CD4-positive, alpha-beta T cell treated with Interleukin-1 beta for 1 hour (primary cell): ENCODE measurements around the gene AAGAB.
"Not testable (repeated sequence)": the region's sequence is repeated elsewhere in the genome, so short reads cannot be mapped to it uniquely, and the experiment has no call there.

Source experiments
- DNase-seq, 2 donors: peaks; one replicate each; pipeline ENCODE4 v3.0.0-alpha.2; 2020 to 2022

AAGAB gene, protein sequence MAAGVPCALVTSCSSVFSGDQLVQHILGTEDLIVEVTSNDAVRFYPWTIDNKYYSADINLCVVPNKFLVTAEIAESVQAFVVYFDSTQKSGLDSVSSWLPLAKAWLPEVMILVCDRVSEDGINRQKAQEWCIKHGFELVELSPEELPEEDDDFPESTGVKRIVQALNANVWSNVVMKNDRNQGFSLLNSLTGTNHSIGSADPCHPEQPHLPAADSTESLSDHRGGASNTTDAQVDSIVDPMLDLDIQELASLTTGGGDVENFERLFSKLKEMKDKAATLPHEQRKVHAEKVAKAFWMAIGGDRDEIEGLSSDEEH

DNA sequence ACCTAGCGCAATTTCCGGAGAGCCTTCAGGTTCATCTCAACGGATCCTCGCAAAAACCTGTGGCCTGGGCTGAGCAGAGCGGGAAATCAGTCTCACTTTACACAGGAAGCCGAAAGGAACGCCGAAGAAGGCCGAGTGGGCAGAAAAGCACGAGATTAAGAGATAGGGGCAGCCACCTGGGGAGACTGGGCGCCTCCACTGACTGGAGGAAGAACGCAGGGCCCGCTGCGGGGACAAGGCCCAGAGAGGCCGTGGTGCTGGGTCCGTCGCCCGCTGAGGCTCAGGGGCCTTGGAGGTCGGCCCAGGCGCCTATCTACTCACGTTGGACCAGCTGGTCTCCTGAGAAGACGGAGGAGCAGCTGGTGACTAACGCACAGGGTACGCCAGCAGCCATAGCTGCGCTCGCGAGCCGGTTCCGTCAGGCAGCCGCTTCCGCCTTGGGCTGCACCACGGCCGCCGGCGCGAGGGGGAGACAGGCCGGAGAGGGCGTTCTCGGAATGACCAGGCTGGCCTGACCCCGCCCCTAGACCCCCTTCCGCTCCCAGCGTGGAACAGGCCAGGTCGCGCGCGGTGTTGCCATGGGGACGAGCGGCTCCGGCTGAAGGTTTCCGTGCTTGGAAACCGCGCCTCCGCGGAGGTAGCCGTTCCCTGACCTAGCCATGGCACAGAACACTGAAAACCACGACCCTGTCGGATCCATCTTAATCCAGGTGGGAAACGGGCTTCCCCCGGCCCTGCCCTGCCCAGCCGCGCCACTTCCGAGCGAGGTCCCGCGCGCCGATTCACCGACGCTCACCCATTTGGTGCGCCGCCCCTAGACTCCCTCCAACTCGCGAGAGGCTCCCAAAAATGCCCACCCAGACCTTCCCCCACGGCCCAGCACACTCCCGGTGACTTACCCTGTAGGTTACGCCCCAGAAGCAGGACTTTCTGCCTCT, at the start of gene AAGAB, which contains the start of gene IQCH:
Gene AAGAB, minus strand, starts transcription at position 424 of the 938 bp plus-strand sequence. Its CDS starts 30 bp downstream, at position 394.
Gene IQCH, plus strand, starts transcription at position 549 of the 938 bp plus-strand sequence. Its CDS starts 111 bp downstream, at position 660.
- DNase-seq, result peak; percentile 96 to 98

DNA sequence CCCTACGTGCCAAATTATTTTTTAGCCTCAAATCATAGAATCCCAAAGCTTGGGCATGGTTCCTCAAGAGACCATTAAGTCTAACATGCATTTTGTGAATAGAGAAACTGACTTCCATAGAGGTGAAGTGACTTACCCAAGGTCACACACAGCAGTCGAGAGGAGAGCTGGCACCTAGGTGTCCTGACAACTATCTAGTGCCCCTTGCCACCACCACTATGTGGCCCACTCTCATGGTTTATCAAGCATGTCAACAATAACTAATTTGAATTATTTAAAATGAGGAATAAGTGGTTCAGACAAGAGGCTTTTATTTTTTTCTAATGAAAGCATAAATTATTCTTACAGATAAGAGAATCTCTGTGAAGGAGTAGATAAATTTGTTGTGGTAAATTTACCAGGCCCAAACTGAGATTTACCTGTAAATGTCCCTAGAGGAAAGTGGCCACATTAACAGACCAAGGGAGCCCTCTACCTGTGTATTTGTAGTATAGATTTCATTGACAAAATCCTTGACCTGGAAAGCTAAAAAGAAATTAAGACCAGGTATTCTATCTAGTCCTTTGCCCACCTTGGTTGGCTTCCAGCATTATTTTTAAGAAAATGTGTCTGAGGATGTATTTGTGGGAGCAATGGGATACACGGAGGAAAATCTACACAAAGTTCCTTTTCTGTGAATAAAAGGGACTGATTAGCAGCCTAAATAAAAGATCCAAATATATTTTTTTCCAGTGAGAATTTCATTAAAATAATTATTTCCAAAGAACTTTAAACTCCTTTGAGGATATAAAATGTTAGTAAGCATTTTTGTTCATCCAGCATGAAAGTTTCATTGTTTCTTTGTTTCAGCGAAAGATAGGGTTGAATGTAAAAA, 49.3 kb upstream of the AAGAB start:
- DNase-seq, result peak; percentile 4 to 57

DNA sequence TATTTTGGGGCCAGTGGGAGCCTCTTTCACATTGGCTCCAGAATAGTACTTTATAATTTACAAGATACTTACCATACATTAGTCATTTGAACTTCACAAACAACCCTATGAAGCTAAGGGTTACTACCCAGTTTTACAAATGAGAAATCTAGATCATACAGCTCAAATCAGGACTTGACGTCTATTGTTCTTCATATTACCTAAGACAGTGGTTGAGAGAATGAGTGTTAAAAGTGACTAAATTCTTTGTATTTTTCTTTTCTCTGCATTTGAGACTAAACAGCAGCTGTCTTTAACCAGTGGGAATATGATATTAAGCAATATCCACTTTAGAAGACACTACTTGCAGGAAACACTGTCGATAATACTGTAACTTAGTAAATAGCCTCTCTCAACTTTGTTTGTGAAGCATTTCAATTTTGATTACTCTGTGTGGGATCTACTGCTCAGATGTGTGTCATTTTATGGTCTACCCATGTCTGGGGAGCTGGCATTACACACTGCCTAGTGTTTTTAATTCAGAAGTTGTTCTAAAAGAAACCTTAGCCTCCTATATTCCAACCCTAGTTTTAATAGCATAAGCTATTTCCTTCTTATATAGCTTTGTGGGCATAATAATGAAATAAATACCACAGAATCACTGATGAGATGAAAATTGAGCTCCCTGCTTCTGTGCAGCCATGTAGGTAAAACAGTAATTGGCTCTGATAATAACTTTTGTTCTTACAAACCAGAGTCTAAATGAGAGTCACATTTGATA, 46.0 kb upstream of the AAGAB start:
- no peak for DNase-seq

DNA sequence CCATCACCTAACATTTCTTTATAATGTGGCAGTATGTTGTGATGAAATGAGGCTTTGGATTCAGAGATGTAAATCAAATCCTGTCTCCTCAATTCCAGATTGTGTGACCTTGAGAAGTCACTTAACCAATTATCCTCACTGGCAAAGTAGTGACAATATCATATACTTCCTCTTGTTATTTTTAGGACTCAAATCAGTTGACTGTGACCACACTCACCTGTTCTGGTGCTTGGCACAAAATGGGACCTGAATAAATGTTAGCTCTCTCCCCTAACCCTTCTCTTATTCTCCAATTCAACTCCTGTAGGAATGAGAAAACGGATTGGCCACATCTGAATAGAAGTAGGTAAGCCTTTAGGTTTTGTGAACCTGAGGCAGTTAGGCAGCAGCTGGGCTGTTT, 42.2 kb upstream of the AAGAB start:
- no peak for DNase-seq

DNA sequence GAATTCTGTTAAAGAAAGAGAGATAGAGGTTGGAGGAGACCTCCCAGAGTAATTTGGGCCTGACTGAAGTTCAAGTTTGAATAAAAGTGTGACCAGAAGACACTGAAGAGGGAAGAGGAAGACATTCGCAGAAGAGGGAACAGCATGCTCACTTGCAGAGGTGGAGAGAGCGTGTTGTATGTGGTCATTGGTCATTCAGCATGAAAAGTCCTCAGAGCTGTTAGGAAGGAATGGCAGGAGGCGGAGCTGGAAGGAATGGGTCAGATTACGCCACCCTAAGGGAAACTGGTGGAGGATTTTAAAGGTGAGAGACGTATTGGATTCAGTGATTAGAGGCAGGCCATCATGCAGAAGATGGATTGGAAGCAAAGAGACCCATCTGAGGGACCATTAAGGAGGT, 41.7 kb upstream of the AAGAB start:
- DNase-seq, result no peak

DNA sequence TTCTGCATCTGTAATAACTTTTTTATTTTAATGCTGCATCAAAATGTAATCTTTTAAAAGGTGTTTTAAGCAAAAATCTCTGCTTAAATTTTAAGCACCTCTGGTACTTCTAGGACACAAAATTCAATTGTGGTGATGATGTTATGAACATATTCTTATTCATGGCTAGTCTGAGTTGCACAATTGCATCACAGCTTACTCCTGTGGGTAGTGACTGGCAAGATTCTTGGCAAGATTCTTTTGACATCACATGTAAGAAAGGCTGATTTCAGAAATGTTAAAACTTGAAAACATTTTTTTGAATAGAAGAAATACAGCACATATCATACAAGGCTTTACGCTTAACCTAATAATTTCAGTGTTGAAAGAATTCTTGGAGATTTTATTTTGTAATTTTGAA, 35.9 kb upstream of the AAGAB start:
- DNase-seq, result no peak

DNA sequence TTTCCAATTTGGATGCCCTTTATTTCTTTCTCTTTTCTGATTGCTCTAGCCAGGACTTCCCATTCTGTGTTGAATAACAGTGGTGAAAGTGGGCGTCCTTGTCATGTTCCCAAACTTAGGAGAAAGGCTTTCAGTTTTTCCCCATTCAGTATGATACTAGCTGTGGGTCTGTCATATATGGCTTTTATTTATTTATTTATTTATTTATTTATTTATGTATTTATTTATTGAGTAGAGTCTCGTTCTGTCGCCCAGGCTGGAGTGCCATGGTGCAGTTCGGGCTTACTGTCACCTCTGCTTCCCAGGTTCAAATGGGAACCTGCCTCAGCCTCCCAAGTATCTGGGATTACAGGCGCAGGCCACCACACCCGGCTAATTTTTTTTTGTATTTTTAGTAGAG, 31.9 kb upstream of the AAGAB start:
- not testable (repeated sequence) for DNase-seq

DNA sequence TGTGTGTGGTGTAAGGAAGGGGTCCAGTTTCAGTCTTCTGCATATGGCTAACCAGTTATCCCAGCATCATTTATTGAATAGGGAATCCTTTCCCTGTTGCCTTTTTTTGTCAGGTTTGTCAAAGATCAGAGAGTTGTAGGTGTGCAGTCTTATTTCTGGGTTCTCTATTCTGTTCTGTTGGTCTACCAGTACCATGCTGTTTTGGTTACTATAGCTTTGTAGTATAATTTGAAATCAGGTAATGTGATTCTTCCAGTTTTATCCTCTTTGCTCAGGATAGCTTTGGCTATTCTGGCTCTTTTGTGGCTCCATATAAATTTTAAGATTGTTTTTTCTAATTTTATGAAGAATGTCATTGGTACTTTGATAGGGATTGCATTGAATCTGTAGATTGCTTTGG, 31.2 kb upstream of the AAGAB start:
- not testable (repeated sequence) for DNase-seq

DNA sequence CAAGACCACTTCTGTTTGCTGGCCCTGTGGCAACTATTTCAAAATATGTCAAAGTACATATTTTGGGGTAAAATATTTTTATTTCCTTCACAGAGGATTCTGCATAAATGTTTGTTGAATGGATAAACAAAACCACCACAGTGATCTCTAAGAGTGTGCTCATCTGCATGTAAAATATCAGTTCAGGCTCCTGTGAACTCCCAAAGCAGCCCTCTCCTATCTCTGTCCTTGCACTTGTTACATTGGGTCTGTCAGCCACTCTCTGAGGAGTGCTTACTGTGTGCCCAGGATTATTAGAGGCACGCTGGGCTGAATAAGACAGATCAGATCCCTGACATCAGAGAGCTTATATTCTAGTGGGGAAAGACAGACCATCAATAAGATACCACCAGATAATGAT, 27.3 kb upstream of the AAGAB start:
- DNase-seq, result no peak

DNA sequence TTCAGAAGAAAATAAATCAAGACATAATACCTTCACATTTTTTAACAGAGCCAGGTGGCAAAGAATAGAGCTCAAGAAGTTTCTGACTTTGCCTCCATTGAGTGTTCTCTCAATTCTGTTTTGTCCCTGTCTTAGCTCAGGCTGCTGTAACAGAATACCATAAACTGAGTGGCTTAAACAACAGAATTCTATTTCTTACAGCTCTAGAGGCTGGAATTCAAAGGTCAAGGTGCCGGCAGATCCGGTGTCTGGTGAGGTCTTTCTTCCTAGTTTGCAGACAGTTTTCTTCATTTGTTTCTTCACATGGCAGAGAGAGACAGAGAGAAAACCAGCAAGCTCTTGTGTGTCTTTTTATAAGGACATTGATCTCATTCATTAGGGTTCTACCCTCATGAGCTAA, 25.8 kb upstream of the AAGAB start:
- no peak for DNase-seq

DNA sequence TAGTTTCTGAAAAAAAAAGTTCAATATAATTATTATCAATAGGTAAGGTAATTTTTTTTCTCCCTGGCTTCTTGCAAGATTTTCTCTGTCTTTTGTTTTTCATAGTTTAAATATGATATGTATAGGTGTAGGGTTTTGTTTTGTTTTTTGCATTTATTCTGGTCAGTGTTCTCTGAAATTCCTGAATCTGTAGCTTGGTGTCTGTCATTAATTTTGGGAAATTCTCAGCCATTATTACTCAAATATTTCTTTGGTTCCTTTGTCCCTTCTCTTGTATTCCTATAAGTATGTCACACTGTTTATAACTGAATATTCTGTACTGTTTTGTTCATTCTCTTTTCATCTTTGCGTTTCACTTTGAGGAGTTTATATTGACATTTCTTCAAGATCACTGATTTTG, 22.2 kb upstream of the AAGAB start:
- no peak for DNase-seq

DNA sequence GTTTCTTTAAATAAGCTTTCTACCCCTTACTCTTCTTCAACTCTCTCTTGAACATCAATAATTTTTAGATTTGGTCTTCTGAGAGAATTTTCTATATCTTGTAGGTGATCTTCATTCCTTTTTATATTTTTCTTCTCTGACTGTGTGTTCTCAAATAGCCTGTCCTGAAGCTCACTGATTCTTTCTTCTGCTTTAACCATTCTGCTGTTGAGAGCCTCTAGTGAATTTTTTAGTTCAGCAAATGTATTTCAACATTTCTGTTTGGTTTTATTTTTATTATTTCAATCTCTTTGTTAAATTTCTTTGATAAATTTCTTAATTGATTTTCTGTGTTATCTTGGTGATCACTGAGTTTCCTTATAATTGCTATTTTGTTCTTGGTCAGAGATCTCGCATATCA, 19.8 kb upstream of the AAGAB start:
- DNase-seq, result no peak

DNA sequence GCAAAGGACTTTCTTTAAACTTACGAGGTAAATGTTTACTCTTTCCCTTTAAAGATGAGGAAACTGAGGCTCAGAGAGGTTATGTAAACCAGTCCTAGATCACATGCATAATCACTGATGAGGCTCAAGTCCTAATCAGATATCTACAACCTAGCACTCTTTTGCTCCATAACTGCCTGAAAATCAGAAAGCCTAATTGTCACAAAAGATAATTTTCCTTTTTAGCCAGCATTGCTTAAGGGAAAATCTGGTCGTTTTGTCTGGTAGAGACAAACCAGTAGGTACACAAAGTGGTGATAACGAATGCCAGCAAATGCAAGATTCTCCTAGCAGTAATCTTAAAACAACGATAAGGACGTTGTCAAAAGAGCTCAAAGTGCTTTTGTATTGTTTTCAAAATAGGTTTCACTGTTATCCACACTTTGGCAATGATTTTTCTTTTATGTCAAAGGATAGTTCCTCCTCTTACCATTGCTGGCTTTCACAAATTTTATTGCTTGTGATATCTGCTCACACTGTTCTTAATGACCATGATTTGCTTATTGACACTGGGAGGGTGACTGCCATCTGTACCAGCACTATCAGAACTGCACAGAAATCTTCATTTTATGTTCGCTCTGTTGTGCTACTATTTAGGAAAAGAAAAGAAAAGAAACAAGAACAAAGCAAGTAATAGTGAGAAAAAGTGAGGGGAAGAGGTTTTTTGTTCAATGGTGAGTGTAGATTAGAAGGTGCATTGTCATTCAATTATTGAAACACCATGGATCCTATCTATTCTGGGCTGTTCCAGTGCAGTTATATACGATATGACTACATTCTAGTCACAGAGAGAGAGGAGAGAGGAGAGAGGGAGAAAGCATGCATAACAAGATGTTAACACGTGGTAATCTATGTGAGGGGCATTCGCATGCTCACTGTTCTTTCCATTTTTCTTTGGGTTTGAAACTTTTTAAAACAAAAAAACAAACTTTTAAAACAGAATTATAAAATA, 13.8 kb upstream of the AAGAB start:
- DNase-seq, result no peak

DNA sequence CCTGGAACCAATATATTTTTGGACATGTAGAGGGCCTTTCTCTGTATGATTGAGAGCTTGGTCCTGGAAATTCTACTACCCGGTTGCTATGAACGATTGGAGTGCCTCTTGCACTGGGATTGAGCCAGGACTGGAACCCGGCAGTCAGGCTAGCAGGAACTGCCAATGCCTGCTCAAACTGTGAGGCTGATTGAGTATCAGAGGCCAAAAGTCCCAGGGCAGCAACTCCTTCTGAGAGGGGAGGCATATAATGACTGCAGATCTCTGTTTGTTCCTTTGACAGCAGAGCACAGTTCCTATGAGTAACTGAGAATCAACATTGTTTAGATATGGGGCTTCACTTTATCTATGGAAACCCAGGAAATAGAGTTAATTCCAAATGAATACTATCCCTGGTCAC, 13.0 kb upstream of the AAGAB start:
- no peak for DNase-seq

DNA sequence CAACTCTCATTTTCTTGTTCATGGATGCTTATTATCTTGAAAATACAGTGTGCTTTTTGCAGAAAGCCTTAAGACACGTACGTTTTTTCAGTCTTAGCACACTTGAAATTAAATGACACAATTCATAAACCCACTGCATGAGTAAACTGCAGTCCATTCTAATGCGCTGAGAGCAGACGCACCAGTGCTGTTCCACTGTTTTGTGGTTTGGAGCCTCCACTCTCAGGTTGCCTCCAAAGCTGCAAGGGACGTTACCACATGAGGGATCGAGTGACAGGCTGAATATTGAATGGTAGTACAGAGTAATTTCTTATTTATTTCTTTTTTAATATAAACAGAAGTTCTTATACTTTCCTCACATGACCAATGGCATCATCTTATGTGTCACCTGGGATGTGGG, 12.4 kb upstream of the AAGAB start:
- no peak for DNase-seq

DNA sequence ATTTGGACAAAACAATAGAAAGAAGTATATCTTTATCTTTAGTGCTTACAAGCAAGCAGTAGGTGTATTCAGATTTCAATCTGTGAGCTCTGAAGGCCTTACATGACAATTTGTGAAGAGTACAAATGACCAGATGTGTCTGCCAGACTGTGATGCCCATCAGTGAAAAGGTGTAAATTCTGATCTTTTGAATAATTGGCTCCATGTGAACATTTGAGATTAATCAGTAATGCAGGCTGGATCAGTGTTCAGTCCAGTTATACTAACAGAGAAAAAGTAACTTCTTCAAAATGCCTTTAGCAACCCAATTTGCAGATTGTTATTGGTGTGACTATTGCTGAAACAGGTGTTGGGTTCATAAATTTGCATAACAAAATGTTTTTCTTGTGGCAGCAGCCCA, 5.3 kb upstream of the AAGAB start:
- no peak for DNase-seq

DNA sequence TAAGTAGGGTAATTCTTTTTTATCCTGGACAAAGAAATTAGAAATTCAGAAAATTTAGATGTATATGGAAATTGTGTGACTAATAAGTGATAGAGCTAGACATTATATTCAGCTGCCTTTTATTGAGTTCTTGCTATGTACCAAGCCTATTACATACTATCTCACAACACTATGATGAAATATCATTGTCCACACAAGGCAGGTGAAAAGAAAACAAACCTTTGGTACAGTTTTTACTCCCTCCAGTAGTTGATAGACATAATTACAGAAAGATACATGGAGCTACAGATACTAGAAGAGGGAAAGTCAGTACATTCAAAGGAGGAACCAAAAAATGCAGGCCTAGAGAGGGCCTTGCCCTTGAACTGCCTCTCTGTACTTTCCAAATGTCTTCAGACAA, 4.9 kb upstream of the AAGAB start:
- no peak for DNase-seq

DNA sequence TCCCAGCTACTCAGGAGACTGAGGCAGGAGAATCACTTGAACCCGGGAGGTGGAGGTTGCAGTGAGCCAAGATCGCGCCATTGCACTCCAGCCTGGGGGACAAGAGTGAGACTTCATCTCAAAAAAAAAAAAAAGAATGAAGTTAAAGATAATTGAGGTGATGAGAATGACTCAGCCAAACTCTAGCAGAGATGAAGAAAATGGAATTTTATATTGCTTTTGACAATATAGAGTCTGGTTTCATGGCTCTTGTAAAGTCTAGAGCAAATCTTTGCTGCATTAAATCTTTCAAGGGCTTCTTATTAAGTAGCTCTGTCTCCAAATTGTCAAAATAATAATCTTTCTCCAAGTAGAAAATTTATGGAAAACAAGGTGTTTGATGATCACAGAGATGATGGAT, 4.0 kb upstream of the AAGAB start:
- DNase-seq, result not testable (repeated sequence)

DNA sequence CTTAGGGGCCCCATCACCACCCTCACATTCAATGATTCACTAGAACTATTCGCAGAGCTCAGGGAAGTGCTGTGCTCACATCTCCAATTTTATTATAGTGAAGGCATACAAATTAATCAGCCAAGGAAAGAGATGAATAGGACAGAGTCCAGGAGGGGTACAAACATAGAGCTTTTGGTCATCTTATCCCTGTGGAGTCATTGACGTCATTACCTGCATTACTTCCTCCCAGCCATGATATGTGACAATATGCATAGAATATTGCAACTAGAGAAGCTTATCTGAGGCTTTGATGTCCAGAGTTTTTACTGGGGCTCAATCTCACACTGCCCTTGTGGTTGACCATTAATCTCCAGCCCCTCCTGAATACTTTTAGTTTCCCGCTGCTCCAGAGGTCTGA, 1.6 kb upstream of the AAGAB start:
- DNase-seq, result no peak

DNA sequence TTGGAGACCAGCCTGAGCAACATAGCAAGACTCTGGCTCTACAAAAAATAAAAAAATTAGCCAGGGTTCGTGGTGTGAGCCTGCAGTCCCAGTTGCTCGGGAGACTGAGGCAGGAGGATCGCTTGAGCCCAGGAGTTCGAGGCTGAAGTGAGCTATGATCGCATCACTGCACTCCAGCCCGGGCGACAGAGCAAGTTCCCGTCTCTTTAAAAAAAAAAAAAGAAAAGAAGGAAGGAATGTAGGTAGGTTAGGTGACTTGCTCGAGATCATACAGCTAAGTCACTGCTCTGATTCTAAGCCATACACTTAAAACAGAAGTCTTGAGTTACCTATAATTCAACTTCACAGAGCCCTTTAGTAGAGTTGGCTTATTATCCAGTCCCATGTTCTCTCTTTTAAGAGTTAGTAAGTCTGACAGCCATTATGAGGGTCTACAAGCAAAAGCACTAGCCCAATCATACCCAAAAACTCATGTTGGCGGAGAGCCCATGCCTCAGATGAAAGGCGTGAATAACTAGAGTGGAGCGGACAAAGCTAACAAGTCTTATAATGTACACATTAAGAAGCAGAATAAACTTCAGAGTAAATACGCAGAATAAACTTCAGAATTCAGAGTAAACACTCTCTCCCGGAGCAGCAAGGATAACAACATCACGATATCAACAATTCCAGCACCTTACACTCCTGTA, 768 bp downstream of the AAGAB start:
- no peak for DNase-seq
